Loucy (cell line): ENCODE data around the gene STPG1.

Experiments
- H2AFZ ChIP-seq: fragments of 200-600 bp; sonication (generic); 2 replicates; pipeline ENCODE4 v1.6.0; 2016; ENCODE audit warnings: antibody characterized with exemption, mild to moderate bottlenecking, low read length, moderate library complexity
- H3F3A ChIP-seq: fragments of 200-600 bp; 2 replicates; pipeline ENCODE4 v1.6.0; 2016; ENCODE audit warnings: antibody characterized with exemption, low read depth, mild to moderate bottlenecking
- H3K27me3 ChIP-seq: fragments of 200-600 bp; sonication (generic); 2 replicates; pipeline ENCODE4 v1.6.1; 2014; ENCODE audit warnings: low read length, mild to moderate bottlenecking; ENCODE audit not compliant: insufficient read depth, poor library complexity, severe bottlenecking
- H3K36me3 ChIP-seq: fragments of 200-600 bp; sonication (generic); 2 replicates; pipeline ENCODE4 v1.6.1; 2016; ENCODE audit warnings: low read length; ENCODE audit not compliant: insufficient read depth
- H3K4me1 ChIP-seq: fragments of 200-600 bp; sonication (generic); 2 replicates; pipeline ENCODE4 v1.5.1; 2014; ENCODE audit warnings: low read length, mild to moderate bottlenecking; ENCODE audit not compliant: insufficient read depth, poor library complexity, severe bottlenecking
- H3K4me2 ChIP-seq: fragments of 200-600 bp; sonication (generic); 2 replicates; pipeline ENCODE4 v1.6.0; 2014; ENCODE audit warnings: antibody characterized with exemption, low read length, low read depth, mild to moderate bottlenecking; ENCODE audit not compliant: poor library complexity, severe bottlenecking
- H3K4me3 ChIP-seq: fragments of 200-600 bp; sonication (generic); 2 replicates; pipeline ENCODE4 v1.5.1; 2014; ENCODE audit warnings: low read length, mild to moderate bottlenecking, mixed read lengths; ENCODE audit not compliant: poor library complexity, severe bottlenecking
- H3K79me2 ChIP-seq: fragments of 200-600 bp; sonication (generic); 2 replicates; pipeline ENCODE4 v1.6.1; 2014; ENCODE audit warnings: low read length; ENCODE audit not compliant: insufficient read depth
- H3K9ac ChIP-seq: fragments of 200-600 bp; sonication (generic); 2 replicates; pipeline ENCODE4 v1.6.0; 2014; ENCODE audit warnings: mild to moderate bottlenecking, low read depth, low read length, moderate library complexity; ENCODE audit not compliant: poor library complexity, severe bottlenecking
- H3K9me2 ChIP-seq: fragments of 200-600 bp; sonication (generic); replicated peaks from 2 replicates; pipeline ENCODE4 v1.6.1; 2016; ENCODE audit warnings: low read depth, low read length, mixed read lengths
- H3K9me3 ChIP-seq: fragments of 200-600 bp; sonication (generic); 2 replicates; pipeline ENCODE4 v1.6.1; 2014; ENCODE audit warnings: mild to moderate bottlenecking, antibody characterized with exemption, low read length, low read depth; ENCODE audit not compliant: insufficient read depth
- H4K20me1 ChIP-seq: fragments of 200-600 bp; sonication (generic); 2 replicates; pipeline ENCODE4 v1.6.0; 2014; ENCODE audit warnings: antibody characterized with exemption, low read length, mild to moderate bottlenecking; ENCODE audit not compliant: insufficient read depth, poor library complexity, severe bottlenecking
- EZH2phosphoT487 ChIP-seq: fragments of 200-600 bp; IDR thresholded peaks from 2 replicates; pipeline ENCODE4 v1.6.1; 2018; ENCODE audit warnings: antibody characterized with exemption, mild to moderate bottlenecking, moderate library complexity, borderline replicate concordance
- TF ChIP-seq, protein P1 (sequence below): fragments of 200-600 bp; sonication (generic); conservative IDR thresholded peaks from 2 replicates; pipeline ENCODE4 v1.5.1; 2014; ENCODE audit warnings: mild to moderate bottlenecking, antibody characterized with exemption, low read length

STPG1 gene

DNA sequence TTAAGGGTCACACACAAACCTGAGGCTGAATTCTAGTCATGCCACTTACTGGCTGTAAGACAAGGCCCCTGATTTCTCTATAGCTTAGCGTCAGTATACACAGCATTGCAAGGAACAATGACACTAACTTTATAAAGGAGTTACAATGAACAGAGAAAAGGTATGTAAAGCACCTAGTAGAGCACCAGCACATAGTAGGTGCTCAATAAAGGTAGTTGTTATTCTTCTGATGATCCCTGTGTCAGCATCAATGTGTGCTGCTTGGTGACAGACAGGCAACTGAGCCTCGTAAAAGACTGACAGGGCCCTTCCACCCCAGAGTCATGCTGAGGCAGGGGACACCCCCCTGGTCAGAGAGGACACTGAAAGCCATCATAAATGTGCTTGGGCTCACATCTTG is 51.2 kb downstream of the STPG1 start:
- Histone ChIP-seq H3K4me1 (peaks cover 17% of the 10 kb centered on the region), H3K36me3 (no peaks in the 10 kb centered on the region), H2AFZ (no peak overlapping the region), H3K9ac (no peak overlapping the region), H4K20me1 (no peaks in the 10 kb centered on the region), H3F3A (no peaks in the 10 kb centered on the region), H3K4me3 (no peak overlapping the region), H3K79me2 (no peaks in the 10 kb centered on the region), H3K4me2 (no peak overlapping the region), H3K9me3 (no peaks in the 10 kb centered on the region), H3K27me3 (no peaks in the 10 kb centered on the region), H3K9me2 (no peaks in the 10 kb centered on the region)
- no peak for TF ChIP-seq EZH2phosphoT487
- TF ChIP-seq, protein P1, sequence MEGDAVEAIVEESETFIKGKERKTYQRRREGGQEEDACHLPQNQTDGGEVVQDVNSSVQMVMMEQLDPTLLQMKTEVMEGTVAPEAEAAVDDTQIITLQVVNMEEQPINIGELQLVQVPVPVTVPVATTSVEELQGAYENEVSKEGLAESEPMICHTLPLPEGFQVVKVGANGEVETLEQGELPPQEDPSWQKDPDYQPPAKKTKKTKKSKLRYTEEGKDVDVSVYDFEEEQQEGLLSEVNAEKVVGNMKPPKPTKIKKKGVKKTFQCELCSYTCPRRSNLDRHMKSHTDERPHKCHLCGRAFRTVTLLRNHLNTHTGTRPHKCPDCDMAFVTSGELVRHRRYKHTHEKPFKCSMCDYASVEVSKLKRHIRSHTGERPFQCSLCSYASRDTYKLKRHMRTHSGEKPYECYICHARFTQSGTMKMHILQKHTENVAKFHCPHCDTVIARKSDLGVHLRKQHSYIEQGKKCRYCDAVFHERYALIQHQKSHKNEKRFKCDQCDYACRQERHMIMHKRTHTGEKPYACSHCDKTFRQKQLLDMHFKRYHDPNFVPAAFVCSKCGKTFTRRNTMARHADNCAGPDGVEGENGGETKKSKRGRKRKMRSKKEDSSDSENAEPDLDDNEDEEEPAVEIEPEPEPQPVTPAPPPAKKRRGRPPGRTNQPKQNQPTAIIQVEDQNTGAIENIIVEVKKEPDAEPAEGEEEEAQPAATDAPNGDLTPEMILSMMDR = no peak

DNA sequence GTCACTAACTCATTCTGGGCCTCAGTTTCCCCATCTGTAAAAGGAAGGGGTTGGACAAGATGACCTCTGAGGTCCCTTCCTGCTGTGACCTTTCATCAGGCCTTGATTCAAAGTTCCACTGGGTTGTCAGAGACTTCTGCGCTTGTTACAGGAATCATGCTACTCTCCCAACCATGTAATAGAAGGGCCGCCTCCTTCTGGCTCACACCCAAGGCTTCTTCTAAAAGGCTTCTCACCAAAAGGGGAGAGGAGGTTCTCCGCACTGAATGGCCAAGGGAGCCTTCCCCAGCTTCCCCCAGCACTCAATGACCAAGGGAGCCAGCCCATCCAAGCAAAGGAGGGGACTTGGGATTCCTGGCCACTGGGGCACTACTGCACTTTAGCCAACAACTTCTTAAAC is 51.8 kb downstream of the STPG1 start:
- no peak overlapping the region for H3K4me3 ChIP-seq
- TF ChIP-seq, protein P1 = no peak
- no peak for TF ChIP-seq EZH2phosphoT487
- no peaks in the 10 kb centered on the region for H4K20me1 ChIP-seq
- no peaks in the 10 kb centered on the region for H3K79me2 ChIP-seq
- H3K9me3 ChIP-seq = no peaks in the 10 kb centered on the region
- no peaks in the 10 kb centered on the region for H3K9me2 ChIP-seq
- H2AFZ ChIP-seq = no peak overlapping the region
- H3K27me3 ChIP-seq = no peaks in the 10 kb centered on the region
- peaks cover 18% of the 10 kb centered on the region for H3K4me1 ChIP-seq
- no peaks in the 10 kb centered on the region for H3K36me3 ChIP-seq
- no peaks in the 10 kb centered on the region for H3F3A ChIP-seq
- no peak overlapping the region for H3K9ac ChIP-seq
- H3K4me2 ChIP-seq = no peak overlapping the region

DNA sequence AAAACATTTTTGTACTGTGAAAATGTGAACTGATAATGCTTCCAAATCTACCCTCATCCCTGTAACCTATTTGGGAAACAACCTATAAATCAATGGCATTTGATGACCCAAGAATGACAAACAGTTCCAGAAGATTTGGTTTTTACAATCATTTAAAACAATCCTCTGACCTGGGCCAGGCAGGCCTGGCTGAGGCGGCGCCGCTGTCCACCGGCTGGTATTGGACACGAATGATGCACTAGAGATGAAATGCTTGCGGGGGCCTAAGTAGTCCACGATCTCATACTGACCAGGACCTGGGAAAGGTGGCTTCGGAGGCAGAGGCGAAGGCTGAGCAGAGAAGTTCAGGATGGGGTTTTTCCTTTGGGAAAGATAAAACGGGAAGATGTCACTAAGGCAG is 52.9 kb downstream of the STPG1 start:
- Histone ChIP-seq H3K9ac (no peak overlapping the region), H3K79me2 (no peaks in the 10 kb centered on the region), H3K9me2 (no peaks in the 10 kb centered on the region), H4K20me1 (no peaks in the 10 kb centered on the region), H3K4me3 (no peak overlapping the region), H3K27me3 (no peaks in the 10 kb centered on the region), H3K36me3 (no peaks in the 10 kb centered on the region), H2AFZ (no peak overlapping the region), H3F3A (no peaks in the 10 kb centered on the region), H3K4me1 (peaks cover 18% of the 10 kb centered on the region), H3K9me3 (no peaks in the 10 kb centered on the region), H3K4me2 (no peak overlapping the region)
- TF ChIP-seq, protein P1 = no peak
